GM10266 (cell line): Measurements from ENCODE around the gene ZNF782.

ENCODE experiments used
- DNase-seq: peaks from one replicate; pipeline ENCODE4 v3.0.0; 2012; ENCODE audit errors: extremely low spot score
- TF ChIP-seq, protein P1 (sequence below): IDR thresholded peaks from 2 replicates; pipeline ENCODE4 v1.5.1; 2012; ENCODE audit warnings: mild to moderate bottlenecking, low read depth; ENCODE audit not compliant: control insufficient read depth, insufficient read depth; ENCODE audit errors: missing control alignments

The ZNF782 gene

DNA sequence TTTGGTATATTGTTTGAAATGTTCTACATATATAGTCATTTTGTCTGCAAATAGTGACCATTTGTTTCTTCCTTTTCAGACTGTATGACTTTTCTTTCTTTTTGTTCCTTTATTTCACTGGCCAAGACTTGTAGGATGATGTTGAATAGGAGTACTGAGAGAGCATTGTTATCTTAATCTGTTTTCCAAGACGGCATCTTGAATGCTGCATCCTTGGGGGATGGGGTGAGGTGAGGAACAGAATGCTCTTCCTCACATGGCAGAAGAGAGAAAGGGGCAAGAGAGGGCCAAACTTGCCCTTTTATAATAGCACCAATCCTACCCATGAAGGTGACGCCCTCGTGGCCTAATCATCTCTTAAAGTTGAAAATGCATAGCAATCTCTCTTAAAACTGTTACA, 72.8 kb downstream of the ZNF782 start:
- TF ChIP-seq, protein P1, sequence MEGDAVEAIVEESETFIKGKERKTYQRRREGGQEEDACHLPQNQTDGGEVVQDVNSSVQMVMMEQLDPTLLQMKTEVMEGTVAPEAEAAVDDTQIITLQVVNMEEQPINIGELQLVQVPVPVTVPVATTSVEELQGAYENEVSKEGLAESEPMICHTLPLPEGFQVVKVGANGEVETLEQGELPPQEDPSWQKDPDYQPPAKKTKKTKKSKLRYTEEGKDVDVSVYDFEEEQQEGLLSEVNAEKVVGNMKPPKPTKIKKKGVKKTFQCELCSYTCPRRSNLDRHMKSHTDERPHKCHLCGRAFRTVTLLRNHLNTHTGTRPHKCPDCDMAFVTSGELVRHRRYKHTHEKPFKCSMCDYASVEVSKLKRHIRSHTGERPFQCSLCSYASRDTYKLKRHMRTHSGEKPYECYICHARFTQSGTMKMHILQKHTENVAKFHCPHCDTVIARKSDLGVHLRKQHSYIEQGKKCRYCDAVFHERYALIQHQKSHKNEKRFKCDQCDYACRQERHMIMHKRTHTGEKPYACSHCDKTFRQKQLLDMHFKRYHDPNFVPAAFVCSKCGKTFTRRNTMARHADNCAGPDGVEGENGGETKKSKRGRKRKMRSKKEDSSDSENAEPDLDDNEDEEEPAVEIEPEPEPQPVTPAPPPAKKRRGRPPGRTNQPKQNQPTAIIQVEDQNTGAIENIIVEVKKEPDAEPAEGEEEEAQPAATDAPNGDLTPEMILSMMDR: no peak
- no peak for DNase-seq

DNA sequence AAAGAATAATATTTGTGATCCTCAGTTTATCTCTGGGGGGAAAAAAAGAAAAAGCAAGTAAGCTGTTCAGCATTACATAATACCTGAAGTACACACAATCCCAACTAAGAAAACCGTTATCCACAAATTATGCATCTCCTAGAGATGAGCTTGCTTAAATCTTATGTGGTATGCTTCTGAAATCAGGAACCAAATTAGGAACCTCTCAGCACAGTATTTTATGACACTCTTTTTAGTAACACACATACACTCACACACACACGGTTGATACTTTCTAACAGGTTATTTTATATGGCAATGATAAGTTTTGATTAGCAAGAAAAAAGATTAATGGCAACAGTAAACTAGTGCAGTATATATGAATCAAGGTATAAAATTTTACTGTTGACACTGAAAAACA, 75.2 kb downstream of the ZNF782 start:
- TF ChIP-seq, protein P1: no peak
- DNase-seq: no peak

DNA sequence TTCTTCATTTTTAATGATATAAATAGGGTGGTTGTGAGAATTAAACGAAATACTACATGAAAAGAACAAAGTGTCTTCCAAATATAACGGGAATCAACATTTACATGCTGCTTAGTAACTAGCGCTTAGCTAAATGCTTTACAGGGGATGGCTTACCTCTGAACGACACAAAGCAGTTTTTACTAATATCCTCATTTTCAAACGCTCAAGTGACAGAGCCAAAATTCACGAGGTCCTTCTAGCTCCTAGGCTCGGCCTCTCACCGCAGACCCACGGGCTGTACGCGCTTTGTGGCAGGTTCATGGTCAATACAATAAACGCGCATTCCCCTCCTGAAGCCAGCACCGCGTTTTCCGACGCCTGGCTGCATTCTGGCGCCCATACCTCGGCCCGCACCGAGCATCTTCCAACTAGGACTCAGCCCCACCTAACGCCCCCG, 76.9 kb downstream of the ZNF782 start:
- no peak for DNase-seq
- TF ChIP-seq, protein P1: no peak

DNA sequence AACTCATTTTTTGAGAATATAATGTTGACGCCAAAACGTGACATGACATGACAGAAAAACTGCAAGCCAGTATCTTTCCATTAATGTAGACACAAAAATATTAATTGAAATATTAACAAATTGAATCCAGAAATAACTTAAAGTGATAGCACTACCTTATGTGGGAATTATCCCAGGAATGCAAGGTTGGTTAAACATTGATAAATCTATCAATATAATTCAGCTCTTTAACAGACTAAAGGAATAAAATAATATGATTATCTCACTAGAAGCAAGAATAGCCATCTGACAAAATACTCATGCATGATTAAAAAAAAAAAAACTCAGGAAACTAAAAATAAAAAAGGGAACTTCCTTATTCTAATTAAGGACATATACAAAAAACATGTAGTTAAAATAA, 83.2 kb downstream of the ZNF782 start:
- DNase-seq: no peak
- TF ChIP-seq, protein P1: no peak

DNA sequence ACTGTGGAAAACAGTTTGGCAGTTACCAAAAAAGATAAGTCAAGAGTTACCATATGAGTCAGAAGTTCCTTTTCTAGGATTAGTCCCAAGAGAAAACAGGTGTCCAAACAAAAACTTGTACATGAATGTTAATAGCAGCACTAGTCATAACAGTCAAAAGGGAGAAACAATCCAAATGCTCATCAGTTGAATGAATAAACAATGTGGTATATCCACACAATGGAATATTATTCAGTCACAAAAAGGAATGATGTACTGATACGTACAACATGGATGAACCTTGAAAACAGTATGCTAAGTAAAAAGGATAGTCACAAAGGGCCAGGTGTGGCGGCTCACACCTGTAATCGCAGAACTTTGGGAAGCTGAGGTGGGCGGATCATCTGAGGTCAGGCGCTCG, 84.3 kb downstream of the ZNF782 start:
- TF ChIP-seq, protein P1: no peak
- DNase-seq: no peak
